AG04449 (cell line): ENCODE results near the gene LRP6.
"Not testable (repeated sequence)": the region's sequence is repeated elsewhere in the genome, so short reads cannot be mapped to it uniquely, and the experiment has no call there.

Experiments
- CTCF ChIA-PET: fragments of 350-600 bp; formaldehyde crosslinking; extraction: SDS; loops from one replicate; lab custom pipeline; 2021; ENCODE audit warnings: antibody characterized with exemption; lab: Yijun Ruan, JAX
- POLR2A ChIA-PET: fragments of 400-600, 350-600 bp; formaldehyde crosslinking; extraction: SDS; loops from one replicate; lab custom pipeline; 2020; ENCODE audit warnings: antibody characterized with exemption, inconsistent platforms; lab: Yijun Ruan, JAX
- DNase-seq: peaks from one replicate; pipeline ENCODE4 v3.0.0-alpha.2; 2010; ENCODE audit warnings: low read depth, low spot score
- H3K4me3 ChIP-seq: 2 replicates; pipeline ENCODE4 v1.5.1; 2011; ENCODE audit warnings: low read depth, mild to moderate bottlenecking, control low read depth, low read length
- CTCF ChIP-seq: IDR thresholded peaks from one replicate; pipeline ENCODE4 v1.5.1; 2011; ENCODE audit warnings: mild to moderate bottlenecking, moderate library complexity, low read length, control low read depth, inconsistent platforms; ENCODE audit not compliant: insufficient read depth; ENCODE audit errors: missing control alignments

Gene LRP6

GRCh38 chr12:12153596-12153995 is 113.2 kb downstream of the LRP6 start:
- ChIA-PET POLR2A (no interaction called here), CTCF (interaction anchor here (1.0 kb wide), 2 partner anchors 8 to 37 kb away, joined by 3 read pairs; no protein-coding TSS in a partner anchor)
- no peak for DNase-seq
- no peak overlapping the region for H3K4me3 ChIP-seq
- no peak for TF ChIP-seq CTCF

- TF ChIP-seq CTCF, result no peak
- ChIA-PET POLR2A (no interaction called here), CTCF (no interaction called here)
- no peak for DNase-seq
- no peak overlapping the region for H3K4me3 ChIP-seq
These were observed 119.7 kb downstream of the LRP6 start for GRCh38 chr12:12147111-12147510.

- POLR2A ChIA-PET, DNase-seq, CTCF ChIA-PET, H3K4me3 ChIP-seq: not testable (repeated sequence)
These were observed 122.3 kb downstream of the LRP6 start for GRCh38 chr12:12144531-12144930.

- TF ChIP-seq CTCF, result no peak
- ChIA-PET CTCF (interaction anchor here (1.1 kb wide), 1 partner anchor 75 kb away, joined by 3 read pairs; no protein-coding TSS in a partner anchor), POLR2A (no interaction called here)
- no peak for DNase-seq
- no peak overlapping the region for H3K4me3 ChIP-seq
These were observed 125.8 kb downstream of the LRP6 start for GRCh38 chr12:12141000-12141399.

GRCh38 chr12:12138203-12139154 is 128.4 kb downstream of the LRP6 start:
- TF ChIP-seq CTCF, result no peak
- no peak for DNase-seq
- POLR2A ChIA-PET, result no interaction called here
- CTCF ChIA-PET, result interaction anchor here (0.8 to 0.9 kb wide), 2 partner anchors 10 to 204 kb away, joined by 3 read pairs; no protein-coding TSS in a partner anchor
- no peak overlapping the region for H3K4me3 ChIP-seq

- ChIA-PET CTCF (interaction anchor here (1.3 kb wide), 1 partner anchor 10 kb away, joined by 3 read pairs; no protein-coding TSS in a partner anchor), POLR2A (no interaction called here)
- no peak for TF ChIP-seq CTCF
These were observed 133.1 kb downstream of the LRP6 start for GRCh38 chr12:12133785-12134184.

More at GRCh38 chr12:12133785-12134184, 133.1 kb downstream of the LRP6 start:
- H3K4me3 ChIP-seq, result no peak overlapping the region
- DNase-seq, result no peak
